ENCODE data around the gene TIFAB.

TIFAB gene

GRCh38 chr5:135422419-135422818 is 29.7 kb downstream of the TIFAB start:
- DNase-seq, result no peak

- no peak for DNase-seq
Measured at GRCh38 chr5:135417083-135417482, 35.1 kb downstream of the TIFAB start.

GRCh38 chr5:135405082-135405481 is 47.1 kb downstream of the TIFAB start:
- DNase-seq, result no peak

GRCh38 chr5:135402031-135402430 is 50.1 kb downstream of the TIFAB start:
- no peak for DNase-seq

- no peak for DNase-seq
Measured at GRCh38 chr5:135400866-135401265, 51.3 kb downstream of the TIFAB start.

- peak in 1 of 2 donors; percentile 14 for DNase-seq
Measured at GRCh38 chr5:135399794-135400542, 52.2 kb downstream of the TIFAB start.

- peak; percentile 85 to 88 for DNase-seq
Measured at GRCh38 chr5:135398855-135399793, 53.0 kb downstream of the TIFAB start, which contains the start of gene MACROH2A1. MACROH2A1 (minus strand) TSS chr5:135399231; CDS start chr5:135389093, 10,138 bp downstream.

- peak; percentile 48 to 57 for DNase-seq
Measured at GRCh38 chr5:135398160-135398854, 53.8 kb downstream of the TIFAB start.
